Epithelial cell of esophagus (primary cell): ENCODE results near the gene CEP128.

Experiments
- DNase-seq: peaks from one replicate; pipeline ENCODE4 v3.0.0; 2010; ENCODE audit warnings: low read depth
- H3K4me3 ChIP-seq: 2 replicates; pipeline ENCODE4 v1.5.1; 2011; ENCODE audit warnings: mild to moderate bottlenecking, low read length, control low read depth
- TF ChIP-seq, protein P1 (sequence below): IDR thresholded peaks from 2 replicates; pipeline ENCODE4 v1.5.1; 2011; ENCODE audit warnings: low read depth, mild to moderate bottlenecking, low read length, control low read depth, inconsistent platforms; ENCODE audit not compliant: insufficient read depth; ENCODE audit errors: missing control alignments

Gene CEP128

DNA sequence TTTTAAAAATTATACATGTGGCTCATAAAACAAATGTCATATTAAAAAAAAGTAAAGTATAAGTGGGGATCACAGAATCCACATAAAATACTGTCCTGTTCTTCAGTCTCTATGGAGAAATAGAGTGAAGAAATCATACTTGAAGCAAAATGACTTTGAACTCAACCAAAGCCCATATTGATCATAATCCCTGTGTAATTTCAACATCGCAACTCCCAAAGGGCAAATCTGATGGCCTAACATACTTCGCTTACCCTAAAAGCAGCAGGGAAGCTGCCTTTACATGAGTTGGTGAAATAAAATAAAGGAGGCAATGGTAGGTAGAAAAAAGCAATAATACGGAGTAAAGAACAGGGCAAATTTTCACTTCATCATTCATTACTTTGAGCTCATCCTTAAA, 101.8 kb downstream of the CEP128 start:
- TF ChIP-seq, protein P1, sequence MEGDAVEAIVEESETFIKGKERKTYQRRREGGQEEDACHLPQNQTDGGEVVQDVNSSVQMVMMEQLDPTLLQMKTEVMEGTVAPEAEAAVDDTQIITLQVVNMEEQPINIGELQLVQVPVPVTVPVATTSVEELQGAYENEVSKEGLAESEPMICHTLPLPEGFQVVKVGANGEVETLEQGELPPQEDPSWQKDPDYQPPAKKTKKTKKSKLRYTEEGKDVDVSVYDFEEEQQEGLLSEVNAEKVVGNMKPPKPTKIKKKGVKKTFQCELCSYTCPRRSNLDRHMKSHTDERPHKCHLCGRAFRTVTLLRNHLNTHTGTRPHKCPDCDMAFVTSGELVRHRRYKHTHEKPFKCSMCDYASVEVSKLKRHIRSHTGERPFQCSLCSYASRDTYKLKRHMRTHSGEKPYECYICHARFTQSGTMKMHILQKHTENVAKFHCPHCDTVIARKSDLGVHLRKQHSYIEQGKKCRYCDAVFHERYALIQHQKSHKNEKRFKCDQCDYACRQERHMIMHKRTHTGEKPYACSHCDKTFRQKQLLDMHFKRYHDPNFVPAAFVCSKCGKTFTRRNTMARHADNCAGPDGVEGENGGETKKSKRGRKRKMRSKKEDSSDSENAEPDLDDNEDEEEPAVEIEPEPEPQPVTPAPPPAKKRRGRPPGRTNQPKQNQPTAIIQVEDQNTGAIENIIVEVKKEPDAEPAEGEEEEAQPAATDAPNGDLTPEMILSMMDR = no peak
- no peak overlapping the region for H3K4me3 ChIP-seq
- DNase-seq = no peak

DNA sequence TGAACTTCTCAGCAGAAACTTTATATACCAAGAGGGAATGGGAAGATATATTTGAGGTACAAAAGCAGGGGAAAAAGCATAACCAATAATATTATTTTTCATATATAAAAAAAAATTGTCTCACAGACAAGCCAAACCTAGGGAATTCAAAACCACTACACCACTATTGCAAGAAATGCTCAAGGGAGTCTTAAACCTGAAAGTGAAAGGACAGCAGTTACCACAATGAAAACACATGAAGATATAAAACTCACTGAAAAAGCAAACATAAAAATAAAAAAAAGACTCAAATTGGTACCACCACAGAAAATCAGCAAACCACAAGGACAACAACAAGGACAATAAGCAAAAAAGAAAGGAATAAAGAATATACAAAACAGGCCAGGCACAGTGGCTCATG, 131.9 kb downstream of the CEP128 start:
- no peak overlapping the region for H3K4me3 ChIP-seq
- TF ChIP-seq, protein P1 = no peak
- no peak for DNase-seq

DNA sequence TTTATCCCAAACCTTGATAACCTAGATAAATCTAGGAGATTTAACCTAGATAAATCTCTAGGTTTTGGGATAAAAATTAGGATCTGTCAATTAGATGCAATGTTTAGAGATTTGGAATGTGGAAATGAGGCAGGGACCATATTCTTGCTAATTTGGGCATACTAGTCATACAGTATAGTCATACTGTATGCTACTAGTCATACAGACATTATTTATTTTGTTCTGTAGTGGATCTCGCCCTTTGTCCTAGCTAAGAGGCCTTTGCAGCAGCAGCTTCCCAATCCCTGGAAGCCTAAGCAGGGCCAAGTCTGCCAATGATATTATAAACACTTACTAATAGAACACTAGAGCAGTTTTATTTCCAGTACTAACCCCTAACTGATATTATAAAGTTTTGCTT, 136.4 kb downstream of the CEP128 start:
- H3K4me3 ChIP-seq = no peak overlapping the region
- TF ChIP-seq, protein P1 = no peak
- DNase-seq = peak; percentile 7

DNA sequence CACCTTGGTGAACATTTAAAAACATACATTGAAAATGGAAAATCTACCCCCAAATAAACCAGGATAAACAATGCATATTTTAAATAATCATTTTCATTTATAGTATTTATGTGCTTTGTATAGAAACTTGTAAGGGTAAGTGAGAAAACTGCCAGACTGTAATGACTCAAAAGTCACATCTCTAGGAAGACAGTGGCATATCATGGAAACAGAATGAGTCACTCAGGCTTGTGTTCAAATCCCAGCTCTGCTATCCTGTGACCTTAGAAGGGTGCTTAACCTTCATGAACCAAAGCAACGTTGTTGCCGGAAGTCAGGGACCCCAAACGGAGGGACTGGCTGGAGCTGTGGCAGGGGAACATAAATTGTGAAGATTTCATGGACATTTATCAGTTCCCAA, 142.7 kb downstream of the CEP128 start:
- no peak for DNase-seq
- no peak overlapping the region for H3K4me3 ChIP-seq
- TF ChIP-seq, protein P1 = no peak

DNA sequence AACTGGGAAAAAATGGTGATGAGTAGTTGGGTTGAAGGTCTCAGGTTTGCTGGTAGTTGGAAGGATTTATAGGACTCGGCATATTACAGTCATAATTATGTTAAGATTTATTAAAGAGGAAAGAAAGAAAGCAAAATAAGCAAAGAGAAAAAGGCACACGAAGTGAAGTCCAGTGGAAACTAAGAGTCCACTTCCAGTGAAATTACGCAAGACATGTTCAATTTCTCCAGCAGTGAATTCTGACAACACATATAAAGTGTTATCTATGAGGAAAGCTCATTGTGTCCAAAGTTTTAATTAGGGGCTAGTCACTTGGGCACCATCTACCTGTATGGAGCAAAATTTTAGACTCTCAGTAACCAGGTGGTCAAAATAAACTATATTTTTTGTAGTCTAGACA, 143.3 kb downstream of the CEP128 start:
- no peak overlapping the region for H3K4me3 ChIP-seq
- TF ChIP-seq, protein P1 = no peak
- no peak for DNase-seq

DNA sequence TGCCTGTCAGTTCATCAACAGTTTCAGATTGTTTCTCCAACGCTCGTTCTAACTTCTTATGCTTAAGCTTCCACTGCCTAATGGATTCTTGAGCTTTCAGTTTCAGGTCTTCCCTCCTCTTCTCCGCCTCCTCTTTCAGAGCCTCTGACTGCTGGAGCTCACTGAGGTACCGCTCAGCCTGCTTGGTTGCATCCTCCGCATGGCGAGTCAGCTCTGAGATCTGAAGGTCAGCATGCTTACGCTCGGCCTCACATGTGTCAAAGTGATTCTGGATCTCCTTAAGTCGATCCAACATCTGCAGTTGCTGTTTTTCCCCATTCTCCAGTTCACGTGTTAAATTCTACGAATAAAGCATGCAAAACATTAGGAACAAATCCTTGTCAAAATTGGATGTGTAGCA, 148.8 kb downstream of the CEP128 start:
- TF ChIP-seq, protein P1 = no peak
- no peak for DNase-seq
- no peak overlapping the region for H3K4me3 ChIP-seq

DNA sequence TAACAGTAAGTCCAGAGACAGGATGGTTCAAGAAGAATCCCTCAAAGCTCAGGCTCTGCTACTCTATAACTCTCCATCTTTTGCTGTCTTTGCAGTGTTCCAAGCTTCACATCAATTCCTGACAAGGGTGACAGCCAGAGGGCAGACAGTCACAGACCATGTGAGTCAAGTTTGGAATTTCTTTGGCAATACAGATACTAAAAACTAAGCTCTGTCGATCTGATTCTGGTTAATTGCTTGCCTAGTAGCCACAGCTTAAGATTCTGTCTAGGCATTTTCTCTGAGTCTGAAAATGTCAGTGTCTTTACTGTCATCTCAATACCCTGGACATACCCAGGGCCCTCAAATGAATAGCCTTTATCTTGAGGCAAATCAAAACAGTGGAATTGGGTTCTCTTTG, 153.7 kb downstream of the CEP128 start:
- DNase-seq = peak; percentile 63
- TF ChIP-seq, protein P1 = no peak
- no peak overlapping the region for H3K4me3 ChIP-seq
